Measurements from ENCODE around the gene TRIP12.
A peak's percentile ranks its signal among the peaks of the same experiment; 100 is the strongest.

Gene TRIP12

GRCh38 chr2:229714080-229714735, 207.6 kb downstream of the TRIP12 start, which contains the start of gene DNER:
Gene DNER, minus strand, starts transcription at chr2:229714555. Its CDS starts 132 bp downstream, at chr2:229714423.
- peak; percentile 26 for DNase-seq
